ENCODE results near the gene RASA4B.
"Not testable (repeated sequence)": the region's sequence is repeated elsewhere in the genome, so short reads cannot be mapped to it uniquely, and the experiment has no call there.

RASA4B gene

GRCh38 chr7:102474116-102474515 lies 43.5 kb downstream of the RASA4B start:
- not testable (repeated sequence) for H3K4me3 ChIP-seq (ENCODE audit: low read length)

- TF ChIP-seq ZNF274 (IDR thresholded peaks at IDR 0.05; ENCODE audit: low read depth, low read length): no peak
- H3K4me3 ChIP-seq (ENCODE audit: low read length): no peak overlapping the region
These were observed 44.1 kb downstream of the RASA4B start for GRCh38 chr7:102473271-102473991.

GRCh38 chr7:102472126-102473041 lies 45.2 kb downstream of the RASA4B start:
- TF ChIP-seq ZNF274 (IDR thresholded peaks at IDR 0.05; ENCODE audit: low read depth, low read length): no peak
- H3K4me3 ChIP-seq (ENCODE audit: low read length): no peak overlapping the region

- H3K4me3 ChIP-seq (ENCODE audit: low read length): no peak overlapping the region
- no peak for TF ChIP-seq ZNF274 (IDR thresholded peaks at IDR 0.05; ENCODE audit: low read depth, low read length)
These were observed 45.8 kb downstream of the RASA4B start for GRCh38 chr7:102471791-102472125.

- no peak for TF ChIP-seq ZNF274 (IDR thresholded peaks at IDR 0.05; ENCODE audit: low read depth, low read length)
- H3K4me3 ChIP-seq (ENCODE audit: low read length): no peak overlapping the region
These were observed 47.4 kb downstream of the RASA4B start for GRCh38 chr7:102469972-102470825.

- no peak for TF ChIP-seq ZNF274 (IDR thresholded peaks at IDR 0.05; ENCODE audit: low read depth, low read length)
- H3K4me3 ChIP-seq (ENCODE audit: low read length): no peak overlapping the region
These were observed 48.1 kb downstream of the RASA4B start for GRCh38 chr7:102469351-102469971.

- TF ChIP-seq ZNF274 (IDR thresholded peaks at IDR 0.05; ENCODE audit: low read depth, low read length): no peak
- H3K4me3 ChIP-seq (ENCODE audit: low read length): no peak overlapping the region
These were observed 48.9 kb downstream of the RASA4B start for GRCh38 chr7:102468478-102469350.

GRCh38 chr7:102467581-102468477 lies 49.7 kb downstream of the RASA4B start:
- no peak overlapping the region for H3K4me3 ChIP-seq (ENCODE audit: low read length)
- TF ChIP-seq ZNF274 (IDR thresholded peaks at IDR 0.05; ENCODE audit: low read depth, low read length): no peak

GRCh38 chr7:102466097-102466496 lies 51.5 kb downstream of the RASA4B start:
- H3K4me3 ChIP-seq (ENCODE audit: low read length): no peak overlapping the region; the same call in 1 of the 2 replicates
- TF ChIP-seq ZNF274 (IDR thresholded peaks at IDR 0.05; ENCODE audit: low read depth, low read length): no peak

- no peak for TF ChIP-seq ZNF274 (IDR thresholded peaks at IDR 0.05; ENCODE audit: low read depth, low read length)
- H3K4me3 ChIP-seq (ENCODE audit: low read length): peak within 1 kb of the TSS; percentile 84
These were observed 52.8 kb downstream of the RASA4B start, which contains the start of the genes ALKBH4 and LRWD1 for GRCh38 chr7:102464577-102465280. TSS of gene ALKBH4 (minus strand) at chr7:102464863. CDS start at chr7:102464836, 27 bp downstream. TSS of gene LRWD1 (plus strand) at chr7:102464984. CDS start at chr7:102465081, 97 bp downstream.

GRCh38 chr7:102463841-102464576 lies 53.6 kb downstream of the RASA4B start:
- peak overlapping the region; percentile 84 for H3K4me3 ChIP-seq (ENCODE audit: low read length)
- no peak for TF ChIP-seq ZNF274 (IDR thresholded peaks at IDR 0.05; ENCODE audit: low read depth, low read length)

Data from GM08714 (cell line).